HL-60 (cell line): ENCODE measurements around the gene ATP2A2.

Experiments used
- CTCF ChIP-seq: IDR thresholded peaks from one replicate; pipeline ENCODE4 v1.5.1; 2011; ENCODE audit warnings: low read length, control low read depth, inconsistent platforms; ENCODE audit not compliant: insufficient read depth
- GABPA ChIP-seq: IDR thresholded peaks from 2 replicates; pipeline ENCODE4 v1.6.1; 2012; ENCODE audit warnings: low read depth
- POLR2AphosphoS5 ChIP-seq: IDR thresholded peaks from 2 replicates; pipeline ENCODE4 v1.6.1; 2012; ENCODE audit warnings: low read depth

GRCh38 chr12:110354172-110354780, 73.2 kb downstream of the ATP2A2 start:
- no peak for TF ChIP-seq CTCF
- TF ChIP-seq POLR2AphosphoS5 = peak; percentile 62; the same call in 1 of the 2 replicates
- TF ChIP-seq GABPA = no peak
